ENCODE data around the gene DOCK1. TPM values are rescaled to one million over a fixed set of nuclear protein-coding genes. Genes with fewer than 3 reads are reported as not detected.

The DOCK1 gene
- total RNA-seq, 6 experiments from 2014 or later = 50.6 to 59.9 (median 54.7) TPM

GRCh38 chr10:127132451-127132850 lies 227.2 kb downstream of the DOCK1 start:
- DNase-seq = no peak
- Mint-ChIP-seq H3K27ac (no peak overlapping the region), H3K36me3 (ENCODE audit: low read depth) (peaks cover 17% of the 10 kb centered on the region), H3K4me3 (no peak overlapping the region), H3K4me1 (ENCODE audit: low read depth) (peaks cover 7% of the 10 kb centered on the region; the same call in 1 of the 2 replicates), H3K27me3 (ENCODE audit: insufficient read depth) (peaks cover 2% of the 10 kb centered on the region; the same call in 1 of the 2 replicates), H3K9me3 (no peaks in the 10 kb centered on the region)
- TF ChIP-seq, protein P1, sequence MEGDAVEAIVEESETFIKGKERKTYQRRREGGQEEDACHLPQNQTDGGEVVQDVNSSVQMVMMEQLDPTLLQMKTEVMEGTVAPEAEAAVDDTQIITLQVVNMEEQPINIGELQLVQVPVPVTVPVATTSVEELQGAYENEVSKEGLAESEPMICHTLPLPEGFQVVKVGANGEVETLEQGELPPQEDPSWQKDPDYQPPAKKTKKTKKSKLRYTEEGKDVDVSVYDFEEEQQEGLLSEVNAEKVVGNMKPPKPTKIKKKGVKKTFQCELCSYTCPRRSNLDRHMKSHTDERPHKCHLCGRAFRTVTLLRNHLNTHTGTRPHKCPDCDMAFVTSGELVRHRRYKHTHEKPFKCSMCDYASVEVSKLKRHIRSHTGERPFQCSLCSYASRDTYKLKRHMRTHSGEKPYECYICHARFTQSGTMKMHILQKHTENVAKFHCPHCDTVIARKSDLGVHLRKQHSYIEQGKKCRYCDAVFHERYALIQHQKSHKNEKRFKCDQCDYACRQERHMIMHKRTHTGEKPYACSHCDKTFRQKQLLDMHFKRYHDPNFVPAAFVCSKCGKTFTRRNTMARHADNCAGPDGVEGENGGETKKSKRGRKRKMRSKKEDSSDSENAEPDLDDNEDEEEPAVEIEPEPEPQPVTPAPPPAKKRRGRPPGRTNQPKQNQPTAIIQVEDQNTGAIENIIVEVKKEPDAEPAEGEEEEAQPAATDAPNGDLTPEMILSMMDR (IDR thresholded peaks at IDR 0.05) = no peak

GRCh38 chr10:127133225-127133624 lies 228.0 kb downstream of the DOCK1 start:
- H3K9me3 Mint-ChIP-seq = no peaks in the 10 kb centered on the region
- TF ChIP-seq, protein P1 (IDR thresholded peaks at IDR 0.05) = no peak
- peaks cover 2% of the 10 kb centered on the region; the same call in 1 of the 2 replicates for H3K27me3 Mint-ChIP-seq (ENCODE audit: insufficient read depth)
- peaks cover 7% of the 10 kb centered on the region; the same call in 1 of the 2 replicates for H3K4me1 Mint-ChIP-seq (ENCODE audit: low read depth)
- H3K4me3 Mint-ChIP-seq = no peak overlapping the region
- no peak for DNase-seq
- H3K36me3 Mint-ChIP-seq (ENCODE audit: low read depth) = peaks cover 19% of the 10 kb centered on the region
- H3K27ac Mint-ChIP-seq = no peak overlapping the region

- no peaks in the 10 kb centered on the region for H3K9me3 Mint-ChIP-seq
- H3K4me3 Mint-ChIP-seq = no peak overlapping the region
- peaks cover 15% of the 10 kb centered on the region for H3K36me3 Mint-ChIP-seq (ENCODE audit: low read depth)
- H3K27ac Mint-ChIP-seq = no peak overlapping the region
- no peak for DNase-seq
- TF ChIP-seq, protein P1 (IDR thresholded peaks at IDR 0.05) = no peak
- peaks cover 7% of the 10 kb centered on the region; the same call in 1 of the 2 replicates for H3K4me1 Mint-ChIP-seq (ENCODE audit: low read depth)
- peaks cover 2% of the 10 kb centered on the region; the same call in 1 of the 2 replicates for H3K27me3 Mint-ChIP-seq (ENCODE audit: insufficient read depth)
These were observed 228.7 kb downstream of the DOCK1 start for GRCh38 chr10:127133672-127134500.

DNA sequence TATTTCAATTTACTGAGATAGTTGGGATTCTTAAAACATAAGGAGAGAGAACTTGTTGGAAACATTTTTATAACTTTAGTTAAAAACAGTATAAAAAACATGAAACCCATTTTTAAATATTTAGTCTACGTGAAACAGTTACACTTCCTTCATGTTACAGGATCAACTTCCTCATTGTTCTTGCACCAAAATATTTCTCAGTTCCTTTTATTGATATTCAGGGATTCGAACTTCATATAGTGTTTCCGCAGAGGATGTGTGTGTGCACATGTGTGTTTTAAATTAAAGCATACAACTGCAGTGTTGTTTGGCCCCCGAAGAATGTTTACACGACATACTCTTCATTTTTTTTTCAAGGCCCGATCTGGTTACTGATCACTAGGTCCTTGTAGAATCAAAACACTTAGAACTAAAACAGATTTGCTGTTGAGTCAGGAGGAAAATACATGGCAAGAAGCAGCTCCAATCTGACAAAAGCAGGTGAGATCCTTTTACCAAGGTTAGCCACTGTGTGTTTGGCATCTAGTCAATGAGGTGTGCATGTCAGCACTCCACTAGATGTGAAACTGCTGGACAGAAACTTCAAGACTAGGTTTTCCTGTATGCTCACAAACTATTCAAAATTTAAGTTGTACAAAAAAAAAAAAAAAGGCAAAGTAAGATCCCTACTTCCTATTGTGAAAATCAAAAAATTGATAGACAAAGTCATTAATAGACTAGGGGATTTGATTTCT lies 230.8 kb downstream of the DOCK1 start:
- DNase-seq = no peak
- Mint-ChIP-seq H3K36me3 (ENCODE audit: low read depth) (peaks cover 18% of the 10 kb centered on the region), H3K4me1 (ENCODE audit: low read depth) (peaks cover 7% of the 10 kb centered on the region; the same call in 1 of the 2 replicates), H3K9me3 (no peaks in the 10 kb centered on the region), H3K27me3 (ENCODE audit: insufficient read depth) (no peaks in the 10 kb centered on the region), H3K27ac (no peak overlapping the region), H3K4me3 (no peak overlapping the region)
- TF ChIP-seq, protein P1 (IDR thresholded peaks at IDR 0.05) = no peak

DNA sequence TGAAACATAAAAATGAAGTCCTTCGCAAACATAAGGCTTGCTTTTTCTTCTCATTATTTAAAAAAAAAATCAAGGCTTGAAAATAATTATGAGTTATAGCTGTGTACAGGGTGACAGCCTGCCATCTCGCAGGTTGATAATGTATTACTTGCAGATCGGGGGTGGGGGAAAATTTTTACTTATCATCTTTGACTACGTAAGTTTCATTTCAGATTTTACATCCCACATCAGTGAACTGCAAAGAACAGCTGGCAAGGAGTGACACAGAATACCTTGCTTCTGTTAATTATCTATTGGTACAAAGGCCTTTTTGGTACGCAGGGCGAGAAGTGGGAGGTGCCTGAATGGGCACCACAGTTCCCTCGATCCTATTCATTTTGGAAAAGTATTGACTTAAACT lies 232.2 kb downstream of the DOCK1 start:
- Mint-ChIP-seq H3K9me3 (no peaks in the 10 kb centered on the region), H3K4me1 (ENCODE audit: low read depth) (peaks cover 7% of the 10 kb centered on the region; the same call in 1 of the 2 replicates), H3K27me3 (ENCODE audit: insufficient read depth) (no peaks in the 10 kb centered on the region), H3K27ac (no peak overlapping the region), H3K4me3 (no peak overlapping the region), H3K36me3 (ENCODE audit: low read depth) (peaks cover 18% of the 10 kb centered on the region)
- DNase-seq = no peak
- TF ChIP-seq, protein P1 (IDR thresholded peaks at IDR 0.05) = no peak

All from HFFc6 (cell line).